ENCODE measurements around the gene ATL1.

ATL1 gene

GRCh38 chr14:50524060-50524459 lies 35.9 kb upstream of the ATL1 start:
- CTCF ChIA-PET: interaction anchor here (1.3 kb wide), 1 partner anchor 203 kb away, joined by 4 read pairs; no protein-coding TSS in a partner anchor
- no peak for TF ChIP-seq ZNF416 (tag by site-specific recombination; IDR thresholded peaks at IDR 0.05)
- TF ChIP-seq ZBTB21 (tag by site-specific recombination; IDR thresholded peaks at IDR 0.05): no peak
- no peak for TF ChIP-seq KLF10 (tag by site-specific recombination; IDR thresholded peaks at IDR 0.05)
- no peak for TF ChIP-seq MEIS1 (CRISPR knock-in tag; IDR thresholded peaks at IDR 0.05; ENCODE audit: borderline replicate concordance)
- no peak for TF ChIP-seq ZFP37 (tag by site-specific recombination; IDR thresholded peaks at IDR 0.05)
- TF ChIP-seq, protein P1, sequence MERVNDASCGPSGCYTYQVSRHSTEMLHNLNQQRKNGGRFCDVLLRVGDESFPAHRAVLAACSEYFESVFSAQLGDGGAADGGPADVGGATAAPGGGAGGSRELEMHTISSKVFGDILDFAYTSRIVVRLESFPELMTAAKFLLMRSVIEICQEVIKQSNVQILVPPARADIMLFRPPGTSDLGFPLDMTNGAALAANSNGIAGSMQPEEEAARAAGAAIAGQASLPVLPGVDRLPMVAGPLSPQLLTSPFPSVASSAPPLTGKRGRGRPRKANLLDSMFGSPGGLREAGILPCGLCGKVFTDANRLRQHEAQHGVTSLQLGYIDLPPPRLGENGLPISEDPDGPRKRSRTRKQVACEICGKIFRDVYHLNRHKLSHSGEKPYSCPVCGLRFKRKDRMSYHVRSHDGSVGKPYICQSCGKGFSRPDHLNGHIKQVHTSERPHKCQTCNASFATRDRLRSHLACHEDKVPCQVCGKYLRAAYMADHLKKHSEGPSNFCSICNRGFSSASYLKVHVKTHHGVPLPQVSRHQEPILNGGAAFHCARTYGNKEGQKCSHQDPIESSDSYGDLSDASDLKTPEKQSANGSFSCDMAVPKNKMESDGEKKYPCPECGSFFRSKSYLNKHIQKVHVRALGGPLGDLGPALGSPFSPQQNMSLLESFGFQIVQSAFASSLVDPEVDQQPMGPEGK (tag by site-specific recombination; IDR thresholded peaks at IDR 0.05): no peak
- TF ChIP-seq ZNF10 (tag by site-specific recombination; IDR thresholded peaks at IDR 0.05): no peak
- TF ChIP-seq ZNF501 (tag by site-specific recombination; IDR thresholded peaks at IDR 0.05): no peak
- no peak for TF ChIP-seq OSR2 (tag by site-specific recombination; IDR thresholded peaks at IDR 0.05)
- TF ChIP-seq, protein P2, sequence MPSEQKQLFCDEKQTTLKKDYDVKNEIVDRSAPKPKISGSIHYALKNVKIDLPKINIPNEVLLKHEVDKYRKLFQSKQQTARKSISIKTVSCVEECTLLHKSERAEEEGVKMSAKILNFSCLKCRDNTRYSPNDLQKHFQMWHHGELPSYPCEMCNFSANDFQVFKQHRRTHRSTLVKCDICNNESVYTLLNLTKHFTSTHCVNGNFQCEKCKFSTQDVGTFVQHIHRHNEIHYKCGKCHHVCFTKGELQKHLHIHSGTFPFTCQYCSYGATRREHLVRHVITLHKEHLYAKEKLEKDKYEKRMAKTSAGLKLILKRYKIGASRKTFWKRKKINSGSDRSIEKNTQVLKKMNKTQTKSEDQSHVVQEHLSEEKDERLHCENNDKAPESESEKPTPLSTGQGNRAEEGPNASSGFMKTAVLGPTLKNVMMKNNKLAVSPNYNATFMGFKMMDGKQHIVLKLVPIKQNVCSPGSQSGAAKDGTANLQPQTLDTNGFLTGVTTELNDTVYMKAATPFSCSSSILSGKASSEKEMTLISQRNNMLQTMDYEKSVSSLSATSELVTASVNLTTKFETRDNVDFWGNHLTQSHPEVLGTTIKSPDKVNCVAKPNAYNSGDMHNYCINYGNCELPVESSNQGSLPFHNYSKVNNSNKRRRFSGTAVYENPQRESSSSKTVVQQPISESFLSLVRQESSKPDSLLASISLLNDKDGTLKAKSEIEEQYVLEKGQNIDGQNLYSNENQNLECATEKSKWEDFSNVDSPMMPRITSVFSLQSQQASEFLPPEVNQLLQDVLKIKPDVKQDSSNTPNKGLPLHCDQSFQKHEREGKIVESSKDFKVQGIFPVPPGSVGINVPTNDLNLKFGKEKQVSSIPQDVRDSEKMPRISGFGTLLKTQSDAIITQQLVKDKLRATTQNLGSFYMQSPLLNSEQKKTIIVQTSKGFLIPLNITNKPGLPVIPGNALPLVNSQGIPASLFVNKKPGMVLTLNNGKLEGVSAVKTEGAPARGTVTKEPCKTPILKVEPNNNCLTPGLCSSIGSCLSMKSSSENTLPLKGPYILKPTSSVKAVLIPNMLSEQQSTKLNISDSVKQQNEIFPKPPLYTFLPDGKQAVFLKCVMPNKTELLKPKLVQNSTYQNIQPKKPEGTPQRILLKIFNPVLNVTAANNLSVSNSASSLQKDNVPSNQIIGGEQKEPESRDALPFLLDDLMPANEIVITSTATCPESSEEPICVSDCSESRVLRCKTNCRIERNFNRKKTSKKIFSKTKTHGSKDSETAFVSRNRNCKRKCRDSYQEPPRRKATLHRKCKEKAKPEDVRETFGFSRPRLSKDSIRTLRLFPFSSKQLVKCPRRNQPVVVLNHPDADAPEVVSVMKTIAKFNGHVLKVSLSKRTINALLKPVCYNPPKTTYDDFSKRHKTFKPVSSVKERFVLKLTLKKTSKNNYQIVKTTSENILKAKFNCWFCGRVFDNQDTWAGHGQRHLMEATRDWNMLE (tag by site-specific recombination; conservative IDR thresholded peaks at IDR 0.05; ENCODE audit: low read depth): no peak
- TF ChIP-seq, protein P3, sequence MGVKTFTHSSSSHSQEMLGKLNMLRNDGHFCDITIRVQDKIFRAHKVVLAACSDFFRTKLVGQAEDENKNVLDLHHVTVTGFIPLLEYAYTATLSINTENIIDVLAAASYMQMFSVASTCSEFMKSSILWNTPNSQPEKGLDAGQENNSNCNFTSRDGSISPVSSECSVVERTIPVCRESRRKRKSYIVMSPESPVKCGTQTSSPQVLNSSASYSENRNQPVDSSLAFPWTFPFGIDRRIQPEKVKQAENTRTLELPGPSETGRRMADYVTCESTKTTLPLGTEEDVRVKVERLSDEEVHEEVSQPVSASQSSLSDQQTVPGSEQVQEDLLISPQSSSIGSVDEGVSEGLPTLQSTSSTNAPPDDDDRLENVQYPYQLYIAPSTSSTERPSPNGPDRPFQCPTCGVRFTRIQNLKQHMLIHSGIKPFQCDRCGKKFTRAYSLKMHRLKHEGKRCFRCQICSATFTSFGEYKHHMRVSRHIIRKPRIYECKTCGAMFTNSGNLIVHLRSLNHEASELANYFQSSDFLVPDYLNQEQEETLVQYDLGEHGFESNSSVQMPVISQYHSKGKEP (tag by site-specific recombination; IDR thresholded peaks at IDR 0.05): no peak
- no peak for TF ChIP-seq ZSCAN5A (tag by site-specific recombination; IDR thresholded peaks at IDR 0.05)
- TF ChIP-seq HOXA7 (CRISPR knock-in tag; IDR thresholded peaks at IDR 0.05; ENCODE audit: borderline replicate concordance): no peak
- TF ChIP-seq KLF7 (tag by site-specific recombination; IDR thresholded peaks at IDR 0.05; ENCODE audit: borderline replicate concordance): no peak
- no peak for TF ChIP-seq ZNF544 (tag by site-specific recombination; IDR thresholded peaks at IDR 0.05)
- TF ChIP-seq, protein P4, sequence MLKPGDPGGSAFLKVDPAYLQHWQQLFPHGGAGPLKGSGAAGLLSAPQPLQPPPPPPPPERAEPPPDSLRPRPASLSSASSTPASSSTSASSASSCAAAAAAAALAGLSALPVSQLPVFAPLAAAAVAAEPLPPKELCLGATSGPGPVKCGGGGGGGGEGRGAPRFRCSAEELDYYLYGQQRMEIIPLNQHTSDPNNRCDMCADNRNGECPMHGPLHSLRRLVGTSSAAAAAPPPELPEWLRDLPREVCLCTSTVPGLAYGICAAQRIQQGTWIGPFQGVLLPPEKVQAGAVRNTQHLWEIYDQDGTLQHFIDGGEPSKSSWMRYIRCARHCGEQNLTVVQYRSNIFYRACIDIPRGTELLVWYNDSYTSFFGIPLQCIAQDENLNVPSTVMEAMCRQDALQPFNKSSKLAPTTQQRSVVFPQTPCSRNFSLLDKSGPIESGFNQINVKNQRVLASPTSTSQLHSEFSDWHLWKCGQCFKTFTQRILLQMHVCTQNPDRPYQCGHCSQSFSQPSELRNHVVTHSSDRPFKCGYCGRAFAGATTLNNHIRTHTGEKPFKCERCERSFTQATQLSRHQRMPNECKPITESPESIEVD (tag by site-specific recombination; IDR thresholded peaks at IDR 0.05): no peak
- no peak for TF ChIP-seq OVOL3 (tag by site-specific recombination; IDR thresholded peaks at IDR 0.05)
- TF ChIP-seq, protein P5, sequence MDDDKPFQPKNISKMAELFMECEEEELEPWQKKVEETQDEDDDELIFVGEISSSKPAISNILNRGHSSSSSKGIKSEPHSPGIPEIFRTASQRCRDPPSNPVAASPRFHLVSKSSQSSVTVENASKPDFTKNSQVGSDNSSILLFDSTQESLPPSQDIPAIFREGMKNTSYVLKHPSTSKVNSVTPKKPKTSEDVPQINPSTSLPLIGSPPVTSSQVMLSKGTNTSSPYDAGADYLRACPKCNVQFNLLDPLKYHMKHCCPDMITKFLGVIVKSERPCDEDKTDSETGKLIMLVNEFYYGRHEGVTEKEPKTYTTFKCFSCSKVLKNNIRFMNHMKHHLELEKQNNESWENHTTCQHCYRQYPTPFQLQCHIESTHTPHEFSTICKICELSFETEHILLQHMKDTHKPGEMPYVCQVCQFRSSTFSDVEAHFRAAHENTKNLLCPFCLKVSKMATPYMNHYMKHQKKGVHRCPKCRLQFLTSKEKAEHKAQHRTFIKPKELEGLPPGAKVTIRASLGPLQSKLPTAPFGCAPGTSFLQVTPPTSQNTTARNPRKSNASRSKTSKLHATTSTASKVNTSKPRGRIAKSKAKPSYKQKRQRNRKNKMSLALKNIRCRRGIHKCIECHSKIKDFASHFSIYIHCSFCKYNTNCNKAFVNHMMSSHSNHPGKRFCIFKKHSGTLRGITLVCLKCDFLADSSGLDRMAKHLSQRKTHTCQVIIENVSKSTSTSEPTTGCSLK (tag by site-specific recombination; IDR thresholded peaks at IDR 0.05): no peak
- TF ChIP-seq ZNF23 (tag by site-specific recombination; IDR thresholded peaks at IDR 0.05; ENCODE audit: borderline replicate concordance): no peak
- no peak for TF ChIP-seq ZNF394 (tag by site-specific recombination; IDR thresholded peaks at IDR 0.05; ENCODE audit: borderline replicate concordance)
- H3K9me3 ChIP-seq (ENCODE audit: control insufficient read depth, insufficient read depth, low read depth, low read length): no peaks in the 10 kb centered on the region
- H3K36me3 ChIP-seq (ENCODE audit: control insufficient read depth in 2 of 2, insufficient read depth in 1 of 2, low read length in 2 of 2): peaks cover 0 to 9% of the 10 kb centered on the region in 2 experiments; a peak in 2 of 3 replicates
- H3K4me1 ChIP-seq (ENCODE audit: control insufficient read depth, insufficient read depth, low read length): peaks cover 9% of the 10 kb centered on the region
- H3K4me3 ChIP-seq (ENCODE audit: low read depth, low read length): no peak overlapping the region
- POLR2A ChIA-PET: interaction anchor here (0.6 kb wide), 1 partner anchor 178 kb away, joined by 3 read pairs; no protein-coding TSS in a partner anchor
- no peak overlapping the region for H3K27ac ChIP-seq (ENCODE audit: extremely low read depth, low read depth, low read length)

Measured in HEK293 (cell line).